ENCODE results near the gene CYP3A4. TPM values are rescaled to one million over a fixed set of nuclear protein-coding genes. Genes with fewer than 3 reads are reported as not detected.
"Not testable (repeated sequence)": the region's sequence is repeated elsewhere in the genome, so short reads cannot be mapped to it uniquely, and the experiment has no call there.

The CYP3A4 gene
- total and polyA plus RNA-seq, 2 donors from 2014 or later, result 0.37 TPM; not detected in 1

- no peak overlapping the region for H3K4me3 ChIP-seq (ENCODE audit: low read length in 3 of 3)
- FAIRE-seq, result no peak
These were observed 23.0 kb upstream of the CYP3A4 start for GRCh38 chr7:99806839-99807478.

GRCh38 chr7:99805641-99806040 lies 21.7 kb upstream of the CYP3A4 start:
- Histone ChIP-seq H3K27me3 (ENCODE audit: control insufficient read depth, insufficient read depth, low read length) (no peaks in the 10 kb centered on the region), H3K36me3 (ENCODE audit: control insufficient read depth in 2 of 3, insufficient read depth in 3 of 3, low read length in 3 of 3) (no peaks in the 10 kb centered on the region), H3K9ac (ENCODE audit: low read length in 3 of 3) (no peak overlapping the region), H3K9me3 (ENCODE audit: control insufficient read depth in 2 of 3, insufficient read depth in 1 of 3, low read length in 3 of 3) (peaks cover 0 to 7% (median 0%) of the 10 kb centered on the region in 3 donors), H3K27ac (ENCODE audit: low read depth in 2 of 2, low read length in 2 of 2) (no peak overlapping the region), H3K4me3 (ENCODE audit: low read length in 3 of 3) (no peak overlapping the region), H3K4me1 (ENCODE audit: control insufficient read depth in 2 of 3, insufficient read depth in 2 of 3, low read depth in 1 of 3, low read length in 3 of 3) (no peaks in the 10 kb centered on the region)
- DNase-seq, result no peak
- intact Hi-C loops (cut with DNase I), result no loop called here
- no peak for TF ChIP-seq CTCF (IDR thresholded peaks at IDR 0.05; ENCODE audit: borderline replicate concordance, extremely low read depth, insufficient read depth)
- FAIRE-seq, result no peak

More at GRCh38 chr7:99806839-99807478, 23.0 kb upstream of the CYP3A4 start:
- no peak overlapping the region for H3K27ac ChIP-seq (ENCODE audit: low read depth in 2 of 2, low read length in 2 of 2)
- H3K9me3 ChIP-seq (ENCODE audit: control insufficient read depth in 2 of 3, insufficient read depth in 1 of 3, low read length in 3 of 3), result peaks cover 0 to 7% (median 0%) of the 10 kb centered on the region in 3 donors
- H3K36me3 ChIP-seq (ENCODE audit: control insufficient read depth in 2 of 3, insufficient read depth in 3 of 3, low read length in 3 of 3), result no peaks in the 10 kb centered on the region
- no peak overlapping the region for H3K9ac ChIP-seq (ENCODE audit: low read length in 3 of 3)
- TF ChIP-seq CTCF (IDR thresholded peaks at IDR 0.05; ENCODE audit: borderline replicate concordance, extremely low read depth, insufficient read depth), result no peak
- DNase-seq, result no peak
- no peaks in the 10 kb centered on the region for H3K4me1 ChIP-seq (ENCODE audit: control insufficient read depth in 2 of 3, insufficient read depth in 2 of 3, low read depth in 1 of 3, low read length in 3 of 3)
- no peaks in the 10 kb centered on the region for H3K27me3 ChIP-seq (ENCODE audit: control insufficient read depth, insufficient read depth, low read length)
- intact Hi-C loops (cut with DNase I), result no loop called here

- intact Hi-C loops (cut with DNase I); H3K4me1 ChIP-seq (ENCODE audit: control insufficient read depth in 2 of 3, insufficient read depth in 2 of 3, low read depth in 1 of 3, low read length in 3 of 3); H3K4me3 ChIP-seq (ENCODE audit: low read length in 3 of 3); H3K9ac ChIP-seq (ENCODE audit: low read length in 3 of 3); DNase-seq; FAIRE-seq; H3K27ac ChIP-seq (ENCODE audit: low read depth in 2 of 2, low read length in 2 of 2); H3K27me3 ChIP-seq (ENCODE audit: control insufficient read depth, insufficient read depth, low read length); H3K36me3 ChIP-seq (ENCODE audit: control insufficient read depth in 2 of 3, insufficient read depth in 3 of 3, low read length in 3 of 3); H3K9me3 ChIP-seq (ENCODE audit: control insufficient read depth in 2 of 3, insufficient read depth in 1 of 3, low read length in 3 of 3): not testable (repeated sequence)
These were observed 19.1 kb upstream of the CYP3A4 start for GRCh38 chr7:99803118-99803517.

GRCh38 chr7:99801407-99801806 lies 17.4 kb upstream of the CYP3A4 start:
- H3K4me1 ChIP-seq (ENCODE audit: control insufficient read depth in 2 of 3, insufficient read depth in 2 of 3, low read depth in 1 of 3, low read length in 3 of 3); H3K9me3 ChIP-seq (ENCODE audit: control insufficient read depth in 2 of 3, insufficient read depth in 1 of 3, low read length in 3 of 3); H3K9ac ChIP-seq (ENCODE audit: low read length in 3 of 3); H3K4me3 ChIP-seq (ENCODE audit: low read length in 3 of 3); H3K27ac ChIP-seq (ENCODE audit: low read depth in 2 of 2, low read length in 2 of 2); DNase-seq; H3K27me3 ChIP-seq (ENCODE audit: control insufficient read depth, insufficient read depth, low read length); intact Hi-C loops (cut with DNase I); FAIRE-seq; H3K36me3 ChIP-seq (ENCODE audit: control insufficient read depth in 2 of 3, insufficient read depth in 3 of 3, low read length in 3 of 3): not testable (repeated sequence)
